Measurements from ENCODE around the gene CETN1. TPM values are rescaled to one million over a fixed set of nuclear protein-coding genes. Genes with fewer than 3 reads are reported as not detected.

The CETN1 gene
- total RNA-seq, 4 donors from 2014 or later, result not detected

GRCh38 chr18:612156-612555 is 32.0 kb downstream of the CETN1 start:
- H3K27me3 ChIP-seq, result no peaks in the 10 kb centered on the region
- no peaks in the 10 kb centered on the region for H3K4me1 ChIP-seq
- H3K27ac ChIP-seq, result no peak overlapping the region
- TF ChIP-seq POLR2A (IDR thresholded peaks at IDR 0.05) (no peak), CTCF (IDR thresholded peaks at IDR 0.05) (no peak)
- H3K4me3 ChIP-seq, result no peak overlapping the region
- no peak for DNase-seq
- H3K9me3 ChIP-seq, result no peaks in the 10 kb centered on the region
- no peaks in the 10 kb centered on the region for H3K36me3 ChIP-seq

GRCh38 chr18:614193-614592 is 34.0 kb downstream of the CETN1 start:
- no peak for DNase-seq
- no peak overlapping the region for H3K4me3 ChIP-seq
- H3K9me3 ChIP-seq, result no peaks in the 10 kb centered on the region
- no peaks in the 10 kb centered on the region for H3K36me3 ChIP-seq
- H3K27me3 ChIP-seq, result no peaks in the 10 kb centered on the region
- H3K4me1 ChIP-seq, result no peaks in the 10 kb centered on the region
- no peak overlapping the region for H3K27ac ChIP-seq
- TF ChIP-seq POLR2A (IDR thresholded peaks at IDR 0.05) (no peak), CTCF (IDR thresholded peaks at IDR 0.05) (no peak)

- no peaks in the 10 kb centered on the region for H3K4me1 ChIP-seq
- peak overlapping the region in 1 of 4 donors; percentile 18 for H3K27ac ChIP-seq
- H3K27me3 ChIP-seq, result no peaks in the 10 kb centered on the region
- no peaks in the 10 kb centered on the region for H3K9me3 ChIP-seq
- no peaks in the 10 kb centered on the region for H3K36me3 ChIP-seq
- no peak overlapping the region for H3K4me3 ChIP-seq
- no peak for DNase-seq
- no peak for TF ChIP-seq CTCF (IDR thresholded peaks at IDR 0.05)
- no peak for TF ChIP-seq POLR2A (IDR thresholded peaks at IDR 0.05)
These were observed 34.9 kb downstream of the CETN1 start for GRCh38 chr18:615092-615521.

DNA sequence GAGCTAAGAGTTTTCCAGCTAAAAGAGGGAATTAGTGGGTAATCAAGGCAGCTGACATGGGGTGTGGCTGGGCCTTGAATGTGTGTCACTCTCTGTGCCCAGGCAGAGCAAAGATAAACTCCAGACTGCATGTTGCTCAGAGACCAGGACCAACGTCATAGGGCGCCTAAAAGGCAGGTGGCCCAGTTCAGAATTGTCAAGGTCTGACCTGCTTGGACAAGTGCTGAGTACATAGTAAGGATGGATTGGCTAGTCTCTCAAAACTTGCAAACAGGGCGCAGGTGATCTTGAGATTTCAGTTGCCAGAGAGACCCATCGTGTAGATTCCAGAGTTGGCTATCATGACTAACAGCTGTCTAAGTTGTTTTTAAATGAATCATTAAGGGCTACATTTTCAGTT is 35.6 kb downstream of the CETN1 start:
- no peak for TF ChIP-seq CTCF (IDR thresholded peaks at IDR 0.05)
- TF ChIP-seq POLR2A (IDR thresholded peaks at IDR 0.05), result no peak

GRCh38 chr18:616380-616995 is 36.3 kb downstream of the CETN1 start:
- Histone ChIP-seq H3K36me3 (no peaks in the 10 kb centered on the region), H3K9me3 (no peaks in the 10 kb centered on the region), H3K27me3 (no peaks in the 10 kb centered on the region), H3K4me1 (no peaks in the 10 kb centered on the region), H3K27ac (no peak overlapping the region), H3K4me3 (no peak overlapping the region)
- DNase-seq, result no peak
- TF ChIP-seq POLR2A (IDR thresholded peaks at IDR 0.05) (no peak), CTCF (IDR thresholded peaks at IDR 0.05) (peak in 4 of 6 experiments; percentile 43 to 71 (median 68))

More for the DNA sequence above, 35.6 kb downstream of the CETN1 start:
- Histone ChIP-seq H3K4me3 (no peak overlapping the region), H3K27me3 (no peaks in the 10 kb centered on the region), H3K27ac (peak overlapping the region in 1 of 4 donors; percentile 18), H3K36me3 (no peaks in the 10 kb centered on the region), H3K9me3 (no peaks in the 10 kb centered on the region), H3K4me1 (no peaks in the 10 kb centered on the region)
- no peak for DNase-seq
